Stomach (tissue), 4 donors: ENCODE results near the gene SIRPB2.

Experiments used
- CTCF ChIP-seq, 7 experiments: fragments of 450-650 bp in 4 of 7; fragments of 200-600 bp in 3 of 7; sonication (generic) in 3 of 7; IDR thresholded peaks; one replicate each; pipeline ENCODE4 v1.5.1; 2016 to 2019; ENCODE audit warnings: antibody characterized with exemption in 7 of 7, control low read depth in 2 of 7, mild to moderate bottlenecking in 1 of 7
- POLR2A ChIP-seq, 4 donors: fragments of 450-650 bp; IDR thresholded peaks; one replicate each; pipeline ENCODE4 v1.6.1; 2016; ENCODE audit warnings: antibody characterized with exemption in 4 of 4, control low read depth in 2 of 4, mild to moderate bottlenecking in 1 of 4, moderate library complexity in 1 of 4

- TF ChIP-seq CTCF (IDR thresholded peaks at IDR 0.05) (no peak), POLR2A (IDR thresholded peaks at IDR 0.05) (no peak)
These were observed 17.4 kb upstream of the SIRPB2 start for GRCh38 chr20:1508574-1508973.
